H1 (cell line): ENCODE measurements around the gene TNPO2. TPM values are rescaled to one million over a fixed set of nuclear protein-coding genes. Genes with fewer than 3 reads are reported as not detected.

Experiments used
- BRCA1 ChIP-seq: IDR thresholded peaks from 2 replicates; pipeline ENCODE4 v1.6.1; 2012; ENCODE audit warnings: low read depth, low read length, improper control_type of control experiment
- CREB1 ChIP-seq: IDR thresholded peaks from 2 replicates; pipeline ENCODE4 v1.6.1; 2012; ENCODE audit warnings: inconsistent platforms
- EGR1 ChIP-seq: IDR thresholded peaks from 2 replicates; pipeline ENCODE4 v1.6.1; 2011; ENCODE audit warnings: low read depth, low read length, borderline replicate concordance
- NANOG ChIP-seq: IDR thresholded peaks from 2 replicates; pipeline ENCODE4 v1.6.1; 2011; ENCODE audit warnings: low read length, low read depth, mild to moderate bottlenecking, inconsistent platforms; ENCODE audit not compliant: insufficient read depth, poor library complexity, severe bottlenecking
- PHF8 ChIP-seq: fragments of 200-600 bp; sonication (generic); conservative IDR thresholded peaks from 2 replicates; pipeline ENCODE4 v1.7.1; 2012; ENCODE audit warnings: low read depth, mild to moderate bottlenecking, inconsistent platforms, low read length, moderate library complexity
- POLR2A ChIP-seq, 2 experiments: IDR thresholded peaks; 1 replicate in 1 of 2; 2 replicates in 1 of 2; pipeline ENCODE4 v1.6.1; 2011; ENCODE audit warnings: low read depth in 2 of 2, low read length in 2 of 2, mild to moderate bottlenecking in 2 of 2; ENCODE audit errors: control extremely low read depth in 1 of 2
- POLR2AphosphoS5 ChIP-seq: IDR thresholded peaks from 2 replicates; pipeline ENCODE4 v1.6.1; 2011; ENCODE audit warnings: low read depth, low read length
- SIN3A ChIP-seq, 2 experiments: IDR thresholded peaks in 1 of 2; conservative IDR thresholded peaks in 1 of 2; 2 replicates each; pipeline ENCODE4 v1.6.1; 2011 to 2012; ENCODE audit warnings: low read length in 2 of 2, improper control_type of control experiment in 1 of 2, low read depth in 1 of 2, mild to moderate bottlenecking in 1 of 2
- SIRT6 ChIP-seq: IDR thresholded peaks from one replicate; pipeline ENCODE4 v1.7.1; 2012; ENCODE audit warnings: low read length, inconsistent platforms
- TAF1 ChIP-seq: IDR thresholded peaks from 2 replicates; pipeline ENCODE4 v1.6.1; 2011; ENCODE audit warnings: mild to moderate bottlenecking, low read depth, low read length
- polyA plus RNA-seq, 7 experiments: library from polyadenylated mRNA; depleted of rRNA in 3 of 7; stranded (reverse) in 5 of 7; unstranded in 2 of 7; fragments of >200 nt in 5 of 7; fragments of 200-250 nt in 2 of 7; gene quantifications; 1 replicate in 5 of 7; 2 replicates in 1 of 7; 4 replicates in 1 of 7; pipeline versions ENCODE4 v1.2.1 to v1.2.3, GENCODE V29; 2011 to 2013; ENCODE audit warnings: missing spikeins in 2 of 7, mixed read lengths in 2 of 7
- total RNA-seq: library from RNA; stranded (reverse); fragmentation: NEBNext Ultra II Directional; extraction: Animal tissue kit (Norgen Biotek cat#: 25700); gene quantifications from 2 replicates; pipeline ENCODE4 v1.2.1, GENCODE V29; 2021

The TNPO2 gene
- total and polyA plus RNA-seq, 2 of the 8 experiments (the other 6 are each of a cell fraction or from before 2014, with no cell fraction given): 112 to 121 TPM

- TF ChIP-seq NANOG: no peak
- TF ChIP-seq SIN3A (conservative IDR thresholded peaks at IDR 0.05 in 1 of 2, IDR thresholded peaks at IDR 0.05 in 1 of 2; ENCODE audit: low read depth in 1 of 2, low read length in 2 of 2): peak in 1 of 2 experiments; percentile 52; a peak in 2 of 4 replicates
- peak in 1 of 2 experiments; percentile 67; a peak in 2 of 3 replicates for TF ChIP-seq POLR2A (IDR thresholded peaks at IDR 0.05; ENCODE audit: control extremely low read depth in 1 of 2, low read depth in 2 of 2, low read length in 2 of 2)
- TF ChIP-seq BRCA1: no peak
- peak; percentile 74 for TF ChIP-seq PHF8
- TF ChIP-seq POLR2AphosphoS5: no peak
- no peak for TF ChIP-seq SIRT6
- TF ChIP-seq TAF1: peak; percentile 80
- no peak for TF ChIP-seq CREB1
- TF ChIP-seq EGR1: peak; percentile 6; the same call in 1 of the 2 replicates
Observed at GRCh38 chr19:12666265-12667048, 57.3 kb downstream of the TNPO2 start, which contains the start of the genes MAN2B1 and WDR83 (continued).
